H1 (cell line): ENCODE results near the gene C19orf47. TPM values are rescaled to one million over a fixed set of nuclear protein-coding genes. Genes with fewer than 3 reads are reported as not detected.

Experiments used
- CTCF ChIA-PET: fragments of 300-600 bp; sonication (Branson Sonifier 250); formaldehyde crosslinking; loops from one replicate; lab custom pipeline; 2021; ENCODE audit not compliant: partially characterized antibody; lab: Charles Lee
- POLR2A ChIA-PET: fragments of 300-600 bp; sonication (Branson Sonifier 250); formaldehyde crosslinking; loops from one replicate; lab custom pipeline; 2021; ENCODE audit warnings: inconsistent platforms; ENCODE audit not compliant: partially characterized antibody; lab: Charles Lee
- DNase-seq, 2 experiments: peaks; one replicate each; pipeline versions ENCODE4 v3.0.0 to v3.0.0-alpha.2; 2010 to 2022; ENCODE audit warnings: low spot score in 2 of 2, low read depth in 1 of 2, mixed read lengths in 1 of 2
- FAIRE-seq: peaks from 2 replicates; lab custom pipeline; 2011; peaks lifted over from hg19 to GRCh38; lab: Jason Lieb, UNC
- H2AFZ ChIP-seq: 2 replicates; pipeline ENCODE4 v1.8.1; 2012; ENCODE audit warnings: low read length, inconsistent platforms
- H2AK5ac ChIP-seq: 2 replicates; pipeline ENCODE4 v1.6.1; 2013; ENCODE audit warnings: low read depth, low read length
- H2BK120ac ChIP-seq: replicated peaks from 2 replicates; pipeline ENCODE3; 2013; ENCODE audit warnings: low read depth, low read length, inconsistent platforms
- H2BK12ac ChIP-seq: 2 replicates; pipeline ENCODE4 v1.6.1; 2013; ENCODE audit warnings: low read depth, low read length
- H2BK15ac ChIP-seq: 2 replicates; pipeline ENCODE4 v1.6.1; 2013; ENCODE audit warnings: low read length
- H2BK20ac ChIP-seq: 2 replicates; pipeline ENCODE4 v1.6.1; 2013; ENCODE audit warnings: low read length
- H2BK5ac ChIP-seq: 2 replicates; pipeline ENCODE4 v1.6.1; 2013; ENCODE audit warnings: low read depth, low read length
- H3K14ac ChIP-seq: 2 replicates; pipeline ENCODE4 v1.6.1; 2013; ENCODE audit warnings: inconsistent platforms; ENCODE audit not compliant: insufficient read length
- H3K18ac ChIP-seq: 2 replicates; pipeline ENCODE4 v1.6.1; 2013; ENCODE audit warnings: low read length; ENCODE audit errors: extremely low read depth
- H3K23ac ChIP-seq: 2 replicates; pipeline ENCODE4 v1.6.1; 2013; ENCODE audit warnings: inconsistent platforms; ENCODE audit not compliant: insufficient read length
- H3K23me2 ChIP-seq: 2 replicates; pipeline ENCODE4 v1.6.1; 2013; ENCODE audit warnings: low read depth, low read length
- H3K27ac ChIP-seq: 2 replicates; pipeline ENCODE4 v1.6.1; 2011; ENCODE audit warnings: low read depth, low read length, inconsistent platforms
- H3K27me3 ChIP-seq, 4 experiments: replicated peaks in 1 of 4; 1 replicate in 1 of 4; 2 replicates in 3 of 4; pipeline versions ENCODE4 v1.6.1 to v1.8.1; 2011 to 2013; ENCODE audit warnings: low read length in 3 of 4, mild to moderate bottlenecking in 3 of 4, inconsistent platforms in 2 of 4, mixed read lengths in 2 of 4, moderate library complexity in 1 of 4; ENCODE audit not compliant: control insufficient read depth in 3 of 4, insufficient read depth in 3 of 4; ENCODE audit errors: extremely low read depth in 1 of 4
- H3K36me3 ChIP-seq, 4 experiments: 2 replicates each; pipeline versions ENCODE4 v1.6.1 to v1.8.1; 2011 to 2013; ENCODE audit warnings: mild to moderate bottlenecking in 4 of 4, low read length in 3 of 4, moderate library complexity in 2 of 4, control low read depth in 1 of 4, inconsistent platforms in 1 of 4; ENCODE audit not compliant: insufficient read depth in 4 of 4, control insufficient read depth in 2 of 4
- H3K4ac ChIP-seq: replicated peaks from 2 replicates; pipeline ENCODE3; 2013; ENCODE audit warnings: low read length, low read depth, mixed read lengths, inconsistent platforms; ENCODE audit not compliant: insufficient read length
- H3K4me1 ChIP-seq, 4 experiments: replicated peaks in 1 of 4; 1 replicate in 1 of 4; 2 replicates in 3 of 4; pipeline versions ENCODE4 v1.6.1 to v1.8.1; 2011 to 2013; ENCODE audit warnings: low read length in 3 of 4, inconsistent platforms in 2 of 4, mixed read lengths in 1 of 4; ENCODE audit not compliant: insufficient read depth in 4 of 4, control insufficient read depth in 3 of 4
- H3K4me2 ChIP-seq, 2 experiments: 2 replicates each; pipeline versions ENCODE4 v1.6.1 to v1.8.1; 2011 to 2013; ENCODE audit warnings: low read depth in 2 of 2, low read length in 2 of 2, control low read depth in 1 of 2, inconsistent platforms in 1 of 2, mild to moderate bottlenecking in 1 of 2; ENCODE audit not compliant: insufficient read depth in 1 of 2
- H3K4me3 ChIP-seq, 4 experiments: fragments of 200-600, 300-600 bp in 1 of 4; sonication (generic), shearing (Covaris generic), sonication (Bioruptor Twin) in 1 of 4; 2 replicates each; pipeline versions ENCODE4 v1.5.1 to v1.8.1; 2011 to 2016; ENCODE audit warnings: low read length in 4 of 4, low read depth in 3 of 4, control low read depth in 2 of 4, inconsistent platforms in 2 of 4, mild to moderate bottlenecking in 2 of 4, mixed read lengths in 1 of 4, moderate library complexity in 1 of 4; ENCODE audit not compliant: insufficient read depth in 2 of 4; ENCODE audit errors: extremely low read depth in 1 of 4
- H3K56ac ChIP-seq: replicated peaks from 2 replicates; pipeline ENCODE3; 2013; ENCODE audit warnings: low read depth, mild to moderate bottlenecking, mixed read lengths, low read length, inconsistent platforms; ENCODE audit not compliant: insufficient read length
- H3K79me1 ChIP-seq: 2 replicates; pipeline ENCODE4 v1.6.1; 2013; ENCODE audit warnings: low read depth, low read length, control low read depth
- H3K79me2 ChIP-seq, 2 experiments: 2 replicates each; pipeline versions ENCODE4 v1.6.1 to v1.8.1; 2012 to 2013; ENCODE audit warnings: low read length in 2 of 2, mild to moderate bottlenecking in 2 of 2, inconsistent platforms in 1 of 2; ENCODE audit not compliant: insufficient read depth in 2 of 2, control insufficient read depth in 1 of 2
- H3K9ac ChIP-seq, 4 experiments: replicated peaks in 1 of 4; 1 replicate in 1 of 4; 2 replicates in 3 of 4; pipeline versions ENCODE4 v1.6.1 to v1.8.1; 2011 to 2013; ENCODE audit warnings: low read depth in 3 of 4, low read length in 3 of 4, control low read depth in 2 of 4, mild to moderate bottlenecking in 2 of 4, moderate library complexity in 2 of 4, inconsistent platforms in 1 of 4; ENCODE audit errors: extremely low read depth in 1 of 4
- H3K9me3 ChIP-seq, 2 experiments: 2 replicates each; pipeline versions ENCODE4 v1.6.1 to v1.8.1; 2012 to 2013; ENCODE audit warnings: mild to moderate bottlenecking in 2 of 2, moderate library complexity in 2 of 2, control low read depth in 1 of 2, inconsistent platforms in 1 of 2, low read depth in 1 of 2, low read length in 1 of 2, mixed read lengths in 1 of 2; ENCODE audit not compliant: insufficient read depth in 2 of 2
- H4K20me1 ChIP-seq, 2 experiments: replicated peaks in 1 of 2; 2 replicates each; pipeline versions ENCODE3 to v1.8.1; 2011 to 2013; ENCODE audit warnings: inconsistent platforms in 2 of 2, low read length in 2 of 2, mild to moderate bottlenecking in 1 of 2; ENCODE audit not compliant: insufficient read depth in 2 of 2, control insufficient read depth in 1 of 2
- H4K5ac ChIP-seq: 2 replicates; pipeline ENCODE4 v1.6.1; 2013; ENCODE audit warnings: low read length, low read depth, mixed read lengths, inconsistent platforms; ENCODE audit not compliant: insufficient read length
- H4K8ac ChIP-seq: 2 replicates; pipeline ENCODE4 v1.8.0; 2013; ENCODE audit warnings: mild to moderate bottlenecking, moderate library complexity, low read length, inconsistent platforms; ENCODE audit not compliant: insufficient read depth; ENCODE audit errors: extremely low read depth
- H4K91ac ChIP-seq: replicated peaks from 2 replicates; pipeline ENCODE3; 2013; ENCODE audit warnings: low read length, mixed read lengths, inconsistent platforms; ENCODE audit not compliant: insufficient read length
- CBX8 ChIP-seq: fragments of 300-800, 300-1000 bp; sonication (generic); IDR thresholded peaks from 2 replicates; pipeline ENCODE4 v1.7.1; 2016; ENCODE audit warnings: low read depth, low read length, borderline replicate concordance
- EP300 ChIP-seq, 2 experiments: IDR thresholded peaks; 1 replicate in 1 of 2; 2 replicates in 1 of 2; pipeline ENCODE4 v1.6.1; 2011 to 2012; ENCODE audit warnings: low read depth in 2 of 2, low read length in 2 of 2, mild to moderate bottlenecking in 2 of 2, borderline replicate concordance in 1 of 2, inconsistent platforms in 1 of 2, moderate library complexity in 1 of 2
- EZH2 ChIP-seq: fragments of 200-600 bp; sonication (generic); IDR thresholded peaks from 2 replicates; pipeline ENCODE4 v1.7.1; 2012; ENCODE audit warnings: low read depth, mild to moderate bottlenecking, moderate library complexity, low read length, inconsistent platforms; ENCODE audit not compliant: severe bottlenecking
- JUN ChIP-seq: IDR thresholded peaks from 2 replicates; pipeline ENCODE4 v1.6.1; 2011; ENCODE audit warnings: low read depth, mild to moderate bottlenecking, improper control_type of control experiment, low read length
- KDM4A ChIP-seq: IDR thresholded peaks from one replicate; pipeline ENCODE4 v1.7.1; 2012; ENCODE audit warnings: low read depth, mild to moderate bottlenecking, moderate library complexity, low read length, inconsistent platforms; ENCODE audit not compliant: severe bottlenecking
- POLR2AphosphoS5 ChIP-seq: IDR thresholded peaks from 2 replicates; pipeline ENCODE4 v1.6.1; 2011; ENCODE audit warnings: low read depth, low read length
- SP2 ChIP-seq: IDR thresholded peaks from 2 replicates; pipeline ENCODE4 v1.6.1; 2012; ENCODE audit warnings: mild to moderate bottlenecking, low read length, inconsistent platforms
- SRF ChIP-seq: IDR thresholded peaks from 2 replicates; pipeline ENCODE4 v1.6.1; 2011; ENCODE audit warnings: mild to moderate bottlenecking, low read depth, low read length, moderate library complexity
- TAF7 ChIP-seq: optimal IDR thresholded peaks from 2 replicates; pipeline ENCODE3; 2011; ENCODE audit warnings: low read depth, mild to moderate bottlenecking, inconsistent platforms, low read length, moderate library complexity, borderline replicate concordance
- WGBS, 2 experiments: shearing (Covaris generic) in 1 of 2; methylation state at CpG; one replicate each; pipeline versions ENCODE4 v1.1.6 to v1.1.7; 2013 to 2015; ENCODE audit warnings: low lambda C conversion rate in 2 of 2, mixed read lengths in 2 of 2, inconsistent platforms in 1 of 2, low coverage in 1 of 2, missing lambda C conversion rate in 1 of 2; ENCODE audit not compliant: insufficient replicate concordance in 2 of 2, insufficient coverage in 1 of 2, insufficient read length in 1 of 2; ENCODE audit errors: extremely low coverage in 1 of 2, missing lambda C conversion rate in 1 of 2; 5-methylcytosine and 5-hydroxymethylcytosine counted together
- polyA plus RNA-seq, 7 experiments: library from polyadenylated mRNA; depleted of rRNA in 3 of 7; stranded (reverse) in 5 of 7; unstranded in 2 of 7; fragments of >200 nt in 5 of 7; fragments of 200-250 nt in 2 of 7; gene quantifications; 1 replicate in 5 of 7; 2 replicates in 1 of 7; 4 replicates in 1 of 7; pipeline versions ENCODE4 v1.2.1 to v1.2.3, GENCODE V29; 2011 to 2013; ENCODE audit warnings: missing spikeins in 2 of 7, mixed read lengths in 2 of 7
- total RNA-seq: library from RNA; stranded (reverse); fragmentation: NEBNext Ultra II Directional; extraction: Animal tissue kit (Norgen Biotek cat#: 25700); gene quantifications from 2 replicates; pipeline ENCODE4 v1.2.1, GENCODE V29; 2021
- TF ChIP-seq, protein P1 (sequence below): IDR thresholded peaks from 2 replicates; pipeline ENCODE4 v1.6.1; 2011; ENCODE audit warnings: low read length, improper control_type of control experiment

Gene C19orf47
- total and polyA plus RNA-seq, 2 of the 8 experiments (the other 6 are each of a cell fraction or from before 2014, with no cell fraction given): 17.8 to 27.3 TPM

DNA sequence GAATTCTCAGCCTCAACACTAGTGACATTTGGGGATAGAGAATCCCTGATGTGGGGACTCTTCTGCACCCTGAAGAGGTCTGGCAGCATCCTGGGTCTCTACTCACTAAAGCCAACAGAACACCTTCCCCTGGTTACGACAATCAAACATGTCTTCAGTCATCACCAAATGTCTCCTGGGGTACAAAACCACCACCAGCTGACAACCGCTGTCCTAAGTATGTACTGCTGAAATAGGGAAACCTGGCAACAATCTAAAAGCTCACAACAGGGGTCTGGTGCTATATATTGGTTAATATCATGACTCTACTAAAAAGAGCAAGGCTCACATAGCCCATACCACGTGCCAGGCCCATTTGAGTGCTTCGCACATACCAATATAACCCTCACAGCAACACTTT is 76.5 kb downstream of the C19orf47 start:
- Histone ChIP-seq H2BK15ac (no peak overlapping the region), H2BK20ac (no peak overlapping the region), H3K14ac (no peak overlapping the region), H3K36me3 (no peaks in the 10 kb centered on the region), H4K8ac (no peak overlapping the region), H4K91ac (no peak overlapping the region), H3K4me1 (peaks cover 0 to 15% (median 8%) of the 10 kb centered on the region in 4 experiments; a peak in 6 of 7 replicates), H3K4me2 (no peak overlapping the region), H3K56ac (no peak overlapping the region), H3K4me3 (no peak overlapping the region), H3K18ac (no peak overlapping the region), H2BK120ac (no peak overlapping the region), H2BK12ac (no peak overlapping the region), H3K9ac (no peak overlapping the region), H2AFZ (no peak overlapping the region), H3K27me3 (no peaks in the 10 kb centered on the region), H3K4ac (no peak overlapping the region), H2AK5ac (no peak overlapping the region), H2BK5ac (no peak overlapping the region; the same call in 1 of the 2 replicates), H3K23ac (no peak overlapping the region), H3K79me1 (peaks cover 28% of the 10 kb centered on the region), H3K79me2 (peaks cover 0 to 58% of the 10 kb centered on the region in 2 experiments; a peak in 2 of 4 replicates), H3K23me2 (no peaks in the 10 kb centered on the region), H4K20me1 (peaks cover 2 to 27% of the 10 kb centered on the region in 2 experiments), H3K27ac (no peak overlapping the region), H3K9me3 (no peaks in the 10 kb centered on the region), H4K5ac (no peak overlapping the region)
- ChIA-PET CTCF (interaction anchor here (0.6 to 2.6 kb wide), 3 partner anchors 36 to 133 kb away, joined by 3 to 13 read pairs (median 3); no protein-coding TSS in a partner anchor), POLR2A (interaction anchor here (1.2 to 3.6 kb wide), 3 partner anchors 10 to 19 kb away, joined by 3 to 17 read pairs (median 5); no protein-coding TSS in a partner anchor)
- WGBS, 2 experiments: 85% methylated on average over 4 of the region's 4 CpGs; no CpG with 5 or more reads in 1 of the 2 experiments
- no peak for DNase-seq
- FAIRE-seq: no peak
- TF ChIP-seq EZH2 (no peak), CBX8 (no peak), SP2 (no peak), POLR2AphosphoS5 (no peak), SRF (no peak), TAF7 (no peak), EP300 (IDR thresholded peaks at IDR 0.05; ENCODE audit: borderline replicate concordance in 1 of 2, low read depth in 2 of 2, low read length in 2 of 2) (no peak), KDM4A (no peak), JUN (no peak)
- TF ChIP-seq, protein P1, sequence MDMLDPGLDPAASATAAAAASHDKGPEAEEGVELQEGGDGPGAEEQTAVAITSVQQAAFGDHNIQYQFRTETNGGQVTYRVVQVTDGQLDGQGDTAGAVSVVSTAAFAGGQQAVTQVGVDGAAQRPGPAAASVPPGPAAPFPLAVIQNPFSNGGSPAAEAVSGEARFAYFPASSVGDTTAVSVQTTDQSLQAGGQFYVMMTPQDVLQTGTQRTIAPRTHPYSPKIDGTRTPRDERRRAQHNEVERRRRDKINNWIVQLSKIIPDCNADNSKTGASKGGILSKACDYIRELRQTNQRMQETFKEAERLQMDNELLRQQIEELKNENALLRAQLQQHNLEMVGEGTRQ: no peak
